Karpas-422 (cell line): ENCODE measurements around the gene TMEM132C. TPM values are rescaled to one million over a fixed set of nuclear protein-coding genes. Genes with fewer than 3 reads are reported as not detected.

ENCODE experiments used
- DNase-seq: peaks from one replicate; pipeline ENCODE4 v3.0.0-alpha.2; 2015
- H2AFZ ChIP-seq: fragments of 200-600 bp; sonication (generic); 2 replicates; pipeline ENCODE4 v1.6.1; 2014; ENCODE audit warnings: antibody characterized with exemption, low read length, mixed read lengths
- H3K27ac ChIP-seq: fragments of 200-600 bp; sonication (generic); 2 replicates; pipeline ENCODE4 v1.5.1; 2014; ENCODE audit warnings: mild to moderate bottlenecking, low read length, moderate library complexity
- H3K27me3 ChIP-seq: fragments of 200-600 bp; sonication (generic); 2 replicates; pipeline ENCODE4 v1.6.1; 2014; ENCODE audit warnings: low read length, mixed read lengths
- H3K36me3 ChIP-seq: fragments of 200-600 bp; sonication (generic); 2 replicates; pipeline ENCODE4 v1.6.1; 2014; ENCODE audit warnings: low read length, mixed read lengths; ENCODE audit not compliant: insufficient read depth
- H3K4me1 ChIP-seq: fragments of 200-600 bp; sonication (generic); 2 replicates; pipeline ENCODE4 v1.6.1; 2014; ENCODE audit warnings: mild to moderate bottlenecking, low read length, mixed read lengths
- H3K4me2 ChIP-seq: fragments of 200-600 bp; sonication (generic); 2 replicates; pipeline ENCODE4 v1.6.1; 2014; ENCODE audit warnings: low read length, low read depth, mild to moderate bottlenecking; ENCODE audit not compliant: poor library complexity, severe bottlenecking
- H3K4me3 ChIP-seq: fragments of 200-600 bp; sonication (generic); 2 replicates; pipeline ENCODE4 v1.5.1; 2014; ENCODE audit warnings: mild to moderate bottlenecking, antibody characterized with exemption, low read length, mixed read lengths
- H3K79me2 ChIP-seq: fragments of 200-600 bp; sonication (generic); 2 replicates; pipeline ENCODE4 v1.6.1; 2014; ENCODE audit warnings: mild to moderate bottlenecking, low read length, mixed read lengths
- H3K9ac ChIP-seq: fragments of 200-600 bp; sonication (generic); 2 replicates; pipeline ENCODE4 v1.6.0; 2014; ENCODE audit warnings: low read length
- H3K9me2 ChIP-seq: fragments of 200-600 bp; sonication (generic), shearing (Covaris generic); replicated peaks from 2 replicates; pipeline ENCODE4 v1.6.0; 2014; ENCODE audit warnings: mild to moderate bottlenecking, low read length, moderate library complexity; ENCODE audit not compliant: insufficient read depth
- H3K9me3 ChIP-seq: fragments of 300-700, 200-600 bp; sonication (generic); 2 replicates; pipeline ENCODE4 v1.6.1; 2014; ENCODE audit warnings: low read length, mixed read lengths
- H4K20me1 ChIP-seq: fragments of 200-600 bp; sonication (generic); 2 replicates; pipeline ENCODE4 v1.6.1; 2014; ENCODE audit warnings: mild to moderate bottlenecking, antibody characterized with exemption, low read length, low read depth; ENCODE audit not compliant: insufficient read depth
- total RNA-seq: library from RNA; depleted of rRNA; stranded (reverse); fragments of >200 nt; shearing (Covaris generic); gene quantifications from 2 replicates; pipeline ENCODE4 v1.2.3, GENCODE V29; 2014; ENCODE audit warnings: low replicate concordance

The TMEM132C gene
- total RNA-seq, 1 experiment from 2014 or later, result not detected

DNA sequence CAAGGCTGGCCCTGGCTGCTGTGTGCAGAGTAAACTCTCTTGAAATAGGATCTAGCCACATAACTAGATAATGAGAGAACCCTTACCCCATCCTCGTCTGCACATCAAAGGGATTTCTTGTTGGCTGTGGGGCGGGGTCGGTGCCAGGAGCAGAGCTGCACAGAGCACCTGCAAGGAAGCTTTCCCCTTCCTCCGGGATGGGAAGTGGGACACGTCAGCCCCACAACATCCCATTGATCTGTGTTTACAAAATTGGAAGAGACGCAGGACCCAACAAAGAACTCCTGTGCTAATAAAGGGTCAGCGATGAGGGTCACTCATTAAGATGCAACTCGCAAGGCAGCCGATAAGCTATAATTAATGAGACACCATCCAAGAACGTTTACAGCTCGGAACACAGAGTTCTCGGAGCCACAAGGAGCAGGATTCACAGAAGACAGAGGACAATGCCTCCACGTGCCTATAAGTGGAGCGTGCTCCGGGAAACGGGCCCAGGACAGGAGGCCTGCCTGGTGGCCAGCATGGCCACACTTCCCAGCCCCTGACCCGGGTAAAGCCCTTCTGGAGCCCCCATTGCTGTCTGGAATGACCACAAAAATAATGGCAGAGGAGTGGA, 385.3 kb downstream of the TMEM132C start:
- Histone ChIP-seq H3K9me2 (no peaks in the 10 kb centered on the region), H4K20me1 (no peaks in the 10 kb centered on the region), H3K4me1 (no peaks in the 10 kb centered on the region), H3K9ac (no peak overlapping the region), H2AFZ (no peak overlapping the region), H3K27me3 (no peaks in the 10 kb centered on the region), H3K4me2 (no peak overlapping the region), H3K36me3 (no peaks in the 10 kb centered on the region), H3K9me3 (no peaks in the 10 kb centered on the region; the same call in 1 of the 2 replicates), H3K4me3 (no peak overlapping the region), H3K27ac (no peak overlapping the region), H3K79me2 (no peaks in the 10 kb centered on the region)
- DNase-seq, result no peak

DNA sequence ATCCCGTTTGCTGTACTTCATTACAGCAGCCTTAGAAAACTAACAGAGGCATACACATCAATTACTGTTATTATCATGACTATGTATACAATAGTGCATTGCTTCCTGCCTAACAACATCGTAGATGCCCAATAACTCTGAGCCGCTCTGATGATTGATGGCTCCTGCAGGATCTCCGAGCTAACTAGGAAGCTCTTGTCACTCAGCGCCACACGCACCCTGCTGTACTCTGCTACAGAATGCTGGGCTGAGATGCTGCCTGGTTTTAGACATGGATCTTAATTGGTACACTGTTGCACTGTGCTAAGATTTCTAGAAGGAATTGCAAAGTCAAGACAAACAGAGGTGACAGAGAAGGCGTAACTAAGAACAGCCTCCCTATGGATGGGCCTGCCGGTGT, 387.5 kb downstream of the TMEM132C start:
- no peaks in the 10 kb centered on the region for H3K36me3 ChIP-seq
- no peak overlapping the region for H3K27ac ChIP-seq
- H3K9me3 ChIP-seq, result no peaks in the 10 kb centered on the region; the same call in 1 of the 2 replicates
- H2AFZ ChIP-seq, result no peak overlapping the region
- H3K79me2 ChIP-seq, result no peaks in the 10 kb centered on the region
- H3K4me1 ChIP-seq, result no peaks in the 10 kb centered on the region
- no peaks in the 10 kb centered on the region for H3K27me3 ChIP-seq
- no peaks in the 10 kb centered on the region for H3K9me2 ChIP-seq
- no peak overlapping the region for H3K9ac ChIP-seq
- H3K4me3 ChIP-seq, result no peak overlapping the region
- H4K20me1 ChIP-seq, result no peaks in the 10 kb centered on the region
- DNase-seq, result no peak
- no peak overlapping the region for H3K4me2 ChIP-seq

DNA sequence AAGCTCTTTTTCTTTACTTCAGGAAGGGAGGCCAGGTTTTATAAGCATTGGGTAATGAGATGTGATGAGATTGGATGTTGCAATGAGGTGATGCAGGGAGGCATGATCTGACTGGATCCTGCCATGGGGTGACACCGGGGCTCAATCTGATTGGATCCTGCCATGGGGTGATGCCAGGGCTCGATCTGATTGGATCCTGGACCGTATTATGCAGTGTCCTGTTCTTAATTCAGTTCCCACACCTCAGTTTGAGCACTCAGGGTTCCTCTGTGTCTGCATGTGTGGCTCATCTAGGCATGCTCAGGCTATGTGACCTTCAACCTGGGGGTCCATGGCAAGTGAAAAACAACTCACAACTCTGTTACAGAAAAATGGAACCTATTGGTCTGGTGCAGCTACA, 390.4 kb downstream of the TMEM132C start:
- H3K4me1 ChIP-seq, result no peaks in the 10 kb centered on the region
- H3K27me3 ChIP-seq, result no peaks in the 10 kb centered on the region
- no peaks in the 10 kb centered on the region for H3K36me3 ChIP-seq
- no peaks in the 10 kb centered on the region for H4K20me1 ChIP-seq
- H3K4me3 ChIP-seq, result no peak overlapping the region
- no peak overlapping the region for H3K27ac ChIP-seq
- H3K79me2 ChIP-seq, result no peaks in the 10 kb centered on the region
- DNase-seq, result no peak
- no peak overlapping the region for H3K4me2 ChIP-seq
- H3K9me2 ChIP-seq, result no peaks in the 10 kb centered on the region
- H2AFZ ChIP-seq, result no peak overlapping the region
- no peak overlapping the region for H3K9ac ChIP-seq
- H3K9me3 ChIP-seq, result no peaks in the 10 kb centered on the region; the same call in 1 of the 2 replicates

GRCh38 chr12:128660532-128661225, 393.7 kb downstream of the TMEM132C start:
- Histone ChIP-seq H3K4me2 (no peak overlapping the region), H2AFZ (no peak overlapping the region), H3K27me3 (no peaks in the 10 kb centered on the region), H4K20me1 (no peaks in the 10 kb centered on the region), H3K9me2 (no peaks in the 10 kb centered on the region), H3K9ac (no peak overlapping the region), H3K27ac (no peak overlapping the region), H3K9me3 (peaks cover 2% of the 10 kb centered on the region), H3K4me1 (no peaks in the 10 kb centered on the region), H3K4me3 (no peak overlapping the region), H3K36me3 (no peaks in the 10 kb centered on the region), H3K79me2 (no peaks in the 10 kb centered on the region)
- no peak for DNase-seq

GRCh38 chr12:128661226-128661569, 394.2 kb downstream of the TMEM132C start:
- Histone ChIP-seq H3K9me3 (peaks cover 5% of the 10 kb centered on the region), H3K4me1 (no peaks in the 10 kb centered on the region), H4K20me1 (no peaks in the 10 kb centered on the region), H3K27ac (no peak overlapping the region), H3K36me3 (no peaks in the 10 kb centered on the region), H3K4me3 (no peak overlapping the region), H3K4me2 (no peak overlapping the region), H3K79me2 (no peaks in the 10 kb centered on the region), H3K9me2 (no peaks in the 10 kb centered on the region), H3K9ac (no peak overlapping the region), H3K27me3 (no peaks in the 10 kb centered on the region), H2AFZ (no peak overlapping the region)
- DNase-seq, result no peak

GRCh38 chr12:128662101-128662500, 395.1 kb downstream of the TMEM132C start:
- Histone ChIP-seq H2AFZ (no peak overlapping the region), H3K4me3 (no peak overlapping the region), H3K9me3 (peaks cover 5% of the 10 kb centered on the region), H3K9me2 (no peaks in the 10 kb centered on the region), H3K79me2 (no peaks in the 10 kb centered on the region), H3K27ac (no peak overlapping the region), H4K20me1 (no peaks in the 10 kb centered on the region), H3K9ac (no peak overlapping the region), H3K4me2 (no peak overlapping the region), H3K4me1 (no peaks in the 10 kb centered on the region), H3K27me3 (no peaks in the 10 kb centered on the region), H3K36me3 (no peaks in the 10 kb centered on the region)
- no peak for DNase-seq

- no peak overlapping the region for H3K27ac ChIP-seq
- H3K4me3 ChIP-seq, result no peak overlapping the region
Measured at GRCh38 chr12:128664501-128664900, 397.5 kb downstream of the TMEM132C start.

GRCh38 chr12:128667193-128667592, 400.2 kb downstream of the TMEM132C start:
- Histone ChIP-seq H3K4me3 (no peak overlapping the region), H3K27ac (no peak overlapping the region), H3K79me2 (no peaks in the 10 kb centered on the region), H3K4me1 (no peaks in the 10 kb centered on the region), H3K9me2 (no peaks in the 10 kb centered on the region), H3K9me3 (peaks cover 5% of the 10 kb centered on the region), H3K36me3 (no peaks in the 10 kb centered on the region), H4K20me1 (no peaks in the 10 kb centered on the region), H3K27me3 (no peaks in the 10 kb centered on the region), H2AFZ (no peak overlapping the region), H3K4me2 (no peak overlapping the region), H3K9ac (no peak overlapping the region)
- no peak for DNase-seq

More at GRCh38 chr12:128664501-128664900, 397.5 kb downstream of the TMEM132C start:
- Histone ChIP-seq H3K9me3 (peaks cover 5% of the 10 kb centered on the region), H3K4me1 (no peaks in the 10 kb centered on the region), H3K27me3 (no peaks in the 10 kb centered on the region), H4K20me1 (no peaks in the 10 kb centered on the region), H3K9ac (no peak overlapping the region), H2AFZ (no peak overlapping the region), H3K4me2 (no peak overlapping the region), H3K36me3 (no peaks in the 10 kb centered on the region), H3K79me2 (no peaks in the 10 kb centered on the region), H3K9me2 (no peaks in the 10 kb centered on the region)
- DNase-seq, result no peak
